Tibial artery (tissue), 4 donors: Measurements from ENCODE around the gene SYNGR1.
A peak's percentile ranks its signal among the peaks of the same experiment; 100 is the strongest.

Experiments used
- DNase-seq, 2 donors: peaks; one replicate each; pipeline ENCODE4 v3.0.0-alpha.2; 2019
- H3K27ac ChIP-seq, 2 donors: fragments of 200-600 bp; sonication (generic) in 1 of 2; 1 replicate in 1 of 2; 2 replicates in 1 of 2; pipeline ENCODE4 v1.5.1; 2018 to 2019; ENCODE audit warnings: mild to moderate bottlenecking in 1 of 2
- H3K27me3 ChIP-seq, 2 donors: fragments of 200-600 bp; sonication (generic) in 1 of 2; one replicate each; pipeline versions ENCODE4 v1.5.1 to v1.6.0; 2016 to 2019
- H3K36me3 ChIP-seq, 3 donors: fragments of 200-600 bp; sonication (generic) in 2 of 3; one replicate each; pipeline ENCODE4 v1.5.1; 2016 to 2019; ENCODE audit warnings: mild to moderate bottlenecking in 2 of 3
- H3K4me1 ChIP-seq, 4 donors: fragments of 200-600 bp; sonication (generic) in 2 of 4; 1 replicate in 3 of 4; 2 replicates in 1 of 4; pipeline ENCODE4 v1.5.1; 2016 to 2019
- H3K4me3 ChIP-seq, 2 donors: fragments of 200-600 bp; sonication (generic) in 1 of 2; 1 replicate in 1 of 2; 2 replicates in 1 of 2; pipeline ENCODE4 v1.5.1; 2018 to 2019; ENCODE audit warnings: mild to moderate bottlenecking in 2 of 2
- H3K9me3 ChIP-seq, 3 donors: fragments of 200-600 bp; sonication (generic) in 1 of 3; one replicate each; pipeline ENCODE4 v1.5.1; 2016 to 2019
- intact Hi-C: fragments of 100-400 bp; cut with DNase I; formaldehyde crosslinking; loops from one replicate; pipeline ENCODE4 v1.15.0; 2023; ENCODE audit warnings: low total_unique reads
- TF ChIP-seq, protein P1 (sequence below), 2 experiments: fragments of 200-600 bp in 1 of 2; fragments of 450-650 bp in 1 of 2; IDR thresholded peaks; one replicate each; pipeline ENCODE4 v1.5.1; 2017 to 2019; ENCODE audit warnings: antibody characterized with exemption in 2 of 2, mild to moderate bottlenecking in 1 of 2, moderate library complexity in 1 of 2

The SYNGR1 gene

DNA sequence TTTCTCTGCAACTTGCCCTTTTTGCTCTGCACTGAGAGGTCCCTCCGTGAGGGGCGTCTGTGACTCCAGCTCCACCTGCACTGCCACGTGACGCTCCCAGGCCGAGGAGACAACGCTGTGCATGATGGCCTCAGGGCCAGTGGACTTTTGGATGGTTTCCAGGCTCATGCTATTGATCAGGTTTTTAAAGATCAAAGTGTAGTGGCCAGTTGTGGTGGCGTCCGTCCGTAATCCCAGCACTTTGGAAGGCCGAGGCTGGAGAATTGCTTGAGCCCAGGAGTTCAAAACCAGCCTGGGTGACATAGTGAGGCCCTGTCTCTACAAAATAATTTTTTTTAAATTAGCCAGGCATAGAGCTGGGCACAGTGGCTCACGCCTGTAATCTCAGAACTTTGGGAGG is 46.4 kb upstream of the SYNGR1 start:
- intact Hi-C loops = no loop called here
- H3K36me3 ChIP-seq = no peaks in the 10 kb centered on the region
- H3K27ac ChIP-seq = no peak overlapping the region
- no peaks in the 10 kb centered on the region for H3K27me3 ChIP-seq
- no peaks in the 10 kb centered on the region for H3K9me3 ChIP-seq
- H3K4me1 ChIP-seq = peaks cover 0 to 30% (median 22%) of the 10 kb centered on the region in 4 donors
- no peak overlapping the region for H3K4me3 ChIP-seq
- TF ChIP-seq, protein P1, sequence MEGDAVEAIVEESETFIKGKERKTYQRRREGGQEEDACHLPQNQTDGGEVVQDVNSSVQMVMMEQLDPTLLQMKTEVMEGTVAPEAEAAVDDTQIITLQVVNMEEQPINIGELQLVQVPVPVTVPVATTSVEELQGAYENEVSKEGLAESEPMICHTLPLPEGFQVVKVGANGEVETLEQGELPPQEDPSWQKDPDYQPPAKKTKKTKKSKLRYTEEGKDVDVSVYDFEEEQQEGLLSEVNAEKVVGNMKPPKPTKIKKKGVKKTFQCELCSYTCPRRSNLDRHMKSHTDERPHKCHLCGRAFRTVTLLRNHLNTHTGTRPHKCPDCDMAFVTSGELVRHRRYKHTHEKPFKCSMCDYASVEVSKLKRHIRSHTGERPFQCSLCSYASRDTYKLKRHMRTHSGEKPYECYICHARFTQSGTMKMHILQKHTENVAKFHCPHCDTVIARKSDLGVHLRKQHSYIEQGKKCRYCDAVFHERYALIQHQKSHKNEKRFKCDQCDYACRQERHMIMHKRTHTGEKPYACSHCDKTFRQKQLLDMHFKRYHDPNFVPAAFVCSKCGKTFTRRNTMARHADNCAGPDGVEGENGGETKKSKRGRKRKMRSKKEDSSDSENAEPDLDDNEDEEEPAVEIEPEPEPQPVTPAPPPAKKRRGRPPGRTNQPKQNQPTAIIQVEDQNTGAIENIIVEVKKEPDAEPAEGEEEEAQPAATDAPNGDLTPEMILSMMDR (IDR thresholded peaks at IDR 0.05) = no peak
- no peak for DNase-seq

DNA sequence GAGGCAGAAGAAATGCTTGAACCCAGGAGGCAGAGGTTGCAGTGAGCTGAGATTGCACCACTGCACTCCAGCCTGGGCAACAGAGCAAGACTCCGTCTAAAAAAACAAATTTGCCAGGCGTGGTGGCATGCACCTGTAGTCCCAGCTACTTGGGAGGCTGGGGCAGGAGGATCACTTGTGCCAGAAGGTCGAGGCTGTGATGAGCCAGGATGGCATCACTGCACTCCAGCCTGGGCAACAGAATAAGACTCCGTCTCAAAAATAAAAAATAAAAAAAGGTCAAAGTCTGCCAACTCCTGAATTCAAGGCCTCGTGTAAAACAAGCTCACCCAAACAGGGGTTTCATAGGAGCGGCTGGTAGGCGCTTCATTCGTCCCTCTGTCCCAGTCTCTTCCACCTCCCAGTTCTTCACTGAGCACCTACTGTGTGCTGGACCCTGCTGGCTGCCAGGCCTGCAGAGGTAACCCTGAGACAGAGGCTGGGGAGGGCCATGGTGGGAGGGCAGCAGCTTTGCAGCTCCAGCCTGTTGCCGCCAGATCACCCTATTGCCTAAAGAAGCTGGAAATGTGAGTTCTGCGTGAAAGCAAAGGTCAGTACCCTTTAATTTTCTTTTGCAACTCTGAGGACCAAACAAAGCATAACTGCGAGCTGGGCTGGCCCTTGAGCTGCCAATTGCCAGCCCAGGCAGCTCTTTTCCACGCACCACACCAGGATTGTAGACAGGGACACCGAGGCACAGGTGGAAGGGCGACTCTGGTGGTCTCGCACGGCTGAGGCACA is 45.7 kb upstream of the SYNGR1 start:
- intact Hi-C loops = no loop called here
- Histone ChIP-seq H3K9me3 (no peaks in the 10 kb centered on the region), H3K4me1 (peaks cover 0 to 31% (median 26%) of the 10 kb centered on the region in 4 donors), H3K27ac (no peak overlapping the region), H3K36me3 (no peaks in the 10 kb centered on the region), H3K27me3 (no peaks in the 10 kb centered on the region), H3K4me3 (no peak overlapping the region)
- TF ChIP-seq, protein P1 (IDR thresholded peaks at IDR 0.05) = no peak
- DNase-seq = no peak

DNA sequence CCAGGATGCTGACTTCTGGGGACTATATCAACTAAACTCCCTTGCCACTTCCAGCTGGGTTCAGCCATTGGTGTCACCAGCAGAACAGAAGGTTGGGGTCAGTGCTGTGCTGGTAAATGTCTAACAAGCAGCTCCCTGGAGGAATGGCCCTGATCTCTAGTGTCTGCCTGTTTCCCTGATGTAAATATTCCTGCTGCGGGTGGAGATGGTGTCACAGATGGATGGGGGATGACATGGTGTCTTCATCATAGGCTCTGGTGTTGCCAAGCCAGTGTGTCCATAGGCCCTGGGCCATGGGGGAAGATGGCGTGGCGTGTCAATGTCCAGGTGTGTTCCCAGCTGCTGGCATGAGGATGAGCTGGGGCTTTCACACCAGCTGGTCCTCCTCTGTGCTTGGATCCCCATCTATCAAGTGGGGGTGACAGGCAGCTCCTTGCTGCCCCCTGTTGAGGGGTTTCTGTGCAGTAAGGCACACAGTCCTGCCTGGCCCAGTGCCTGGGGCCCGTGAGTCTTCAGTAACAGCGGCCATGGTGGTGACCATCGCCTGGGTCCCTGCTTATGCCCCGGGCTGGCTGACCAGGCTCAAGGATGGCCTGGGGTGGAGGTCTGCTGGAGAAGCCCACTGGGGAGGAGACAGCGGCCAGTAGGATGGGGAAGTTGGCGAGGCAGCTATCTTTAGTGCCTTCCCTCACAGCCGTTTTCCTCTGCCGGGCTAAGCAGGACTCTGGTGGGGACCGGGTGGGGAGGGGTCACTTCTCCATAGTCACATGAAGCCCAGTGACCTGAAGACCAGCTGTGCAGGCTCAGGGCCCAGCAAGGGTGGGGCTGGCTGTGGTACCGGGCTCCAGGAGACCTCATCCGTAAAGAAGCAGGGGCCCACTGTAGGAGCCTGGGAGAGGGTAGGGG is 43.1 kb upstream of the SYNGR1 start:
- Histone ChIP-seq H3K4me3 (no peak overlapping the region), H3K9me3 (no peaks in the 10 kb centered on the region), H3K36me3 (peaks cover 4 to 7% (median 5%) of the 10 kb centered on the region in 3 donors), H3K4me1 (peaks cover 0 to 24% (median 12%) of the 10 kb centered on the region in 4 donors), H3K27ac (no peak overlapping the region), H3K27me3 (no peaks in the 10 kb centered on the region)
- intact Hi-C loops = no loop called here
- TF ChIP-seq, protein P1 (IDR thresholded peaks at IDR 0.05) = no peak
- peak in 1 of 2 donors; percentile 54 for DNase-seq

DNA sequence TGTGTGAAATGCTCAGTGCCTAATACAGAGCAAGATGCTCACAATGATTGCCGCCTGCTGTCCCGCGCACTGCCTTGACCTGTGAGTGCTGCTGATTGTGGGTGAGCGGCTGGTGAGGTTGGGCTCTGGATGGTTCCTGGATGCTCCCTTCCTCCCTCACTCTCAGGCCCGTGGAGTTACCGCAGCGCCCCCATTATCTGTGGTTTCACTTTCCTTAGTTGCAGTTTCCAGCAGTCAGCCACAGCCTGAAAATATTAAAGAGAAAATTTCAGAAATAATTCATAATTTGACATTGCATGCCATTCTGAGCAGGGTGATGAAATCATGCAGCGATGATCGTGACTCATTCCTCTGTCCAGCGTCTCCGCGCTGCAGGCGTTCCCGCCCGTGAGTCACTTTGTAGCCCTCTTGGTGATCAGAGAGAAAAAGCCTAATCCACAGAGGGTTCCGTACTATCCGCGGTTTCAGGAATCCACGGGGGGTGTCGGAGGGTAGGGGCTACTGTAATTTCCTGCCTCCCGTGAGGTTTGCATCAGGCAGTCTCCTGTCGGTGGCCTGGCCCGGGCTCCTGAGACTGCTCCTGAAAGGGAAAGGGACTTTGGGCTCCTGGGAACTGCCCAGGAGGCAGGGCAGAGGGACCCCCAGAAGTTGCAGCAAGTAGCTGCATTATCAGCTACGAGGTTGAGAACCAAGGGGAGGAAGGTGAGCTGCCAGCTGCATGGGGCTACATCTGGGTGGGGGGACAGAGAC is 41.0 kb upstream of the SYNGR1 start:
- Histone ChIP-seq H3K4me3 (peak overlapping the region; percentile 27 to 43), H3K27me3 (no peaks in the 10 kb centered on the region), H3K36me3 (peaks cover 24 to 28% (median 25%) of the 10 kb centered on the region in 3 donors), H3K9me3 (no peaks in the 10 kb centered on the region), H3K27ac (peak overlapping the region; percentile 61 to 68), H3K4me1 (peaks cover 0 to 24% (median 12%) of the 10 kb centered on the region in 4 donors)
- TF ChIP-seq, protein P1 (IDR thresholded peaks at IDR 0.05) = no peak
- intact Hi-C loops = no loop called here
- peak; percentile 85 to 90 for DNase-seq

DNA sequence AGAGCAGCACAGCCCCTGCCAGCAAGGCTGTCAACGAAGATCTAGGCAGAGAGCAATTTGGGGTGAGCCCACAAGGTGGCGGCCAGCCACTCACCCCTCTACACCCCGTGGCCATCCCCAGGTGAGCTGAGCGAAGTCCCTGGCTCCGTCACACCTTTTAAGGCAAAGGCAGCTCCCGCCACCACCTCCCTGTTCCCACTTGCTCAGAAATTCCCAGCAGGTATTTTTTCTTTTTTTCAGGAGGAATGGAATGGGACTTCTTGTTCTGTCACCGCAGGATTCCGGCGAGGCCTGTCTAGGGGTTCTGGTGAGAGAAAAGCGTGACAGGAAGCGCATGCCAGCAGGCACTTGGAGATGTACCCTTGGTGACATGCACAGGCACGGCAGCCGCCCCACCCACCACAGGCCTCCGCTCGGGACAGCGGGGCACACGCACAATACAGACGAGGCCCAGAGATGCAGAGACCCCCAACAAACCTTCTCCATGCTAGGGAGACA is 40.4 kb upstream of the SYNGR1 start:
- peak overlapping the region; percentile 61 to 68 for H3K27ac ChIP-seq
- TF ChIP-seq, protein P1 (IDR thresholded peaks at IDR 0.05) = no peak

More for the DNA sequence above, 40.4 kb upstream of the SYNGR1 start:
- Histone ChIP-seq H3K4me3 (no peak overlapping the region), H3K36me3 (peaks cover 31 to 34% (median 32%) of the 10 kb centered on the region in 3 donors), H3K9me3 (no peaks in the 10 kb centered on the region), H3K27me3 (no peaks in the 10 kb centered on the region), H3K4me1 (peaks cover 0 to 24% (median 12%) of the 10 kb centered on the region in 4 donors)
- intact Hi-C loops = no loop called here
- DNase-seq = no peak
